GM19035 (cell line): ENCODE data around the gene NKTR.

Experiments used
- ATAC-seq: cut with Tn5 transposase; IDR thresholded peaks from one replicate; pipeline ENCODE4 v1.9.1; 2021; ENCODE audit not compliant: unreplicated experiment

Gene NKTR

DNA sequence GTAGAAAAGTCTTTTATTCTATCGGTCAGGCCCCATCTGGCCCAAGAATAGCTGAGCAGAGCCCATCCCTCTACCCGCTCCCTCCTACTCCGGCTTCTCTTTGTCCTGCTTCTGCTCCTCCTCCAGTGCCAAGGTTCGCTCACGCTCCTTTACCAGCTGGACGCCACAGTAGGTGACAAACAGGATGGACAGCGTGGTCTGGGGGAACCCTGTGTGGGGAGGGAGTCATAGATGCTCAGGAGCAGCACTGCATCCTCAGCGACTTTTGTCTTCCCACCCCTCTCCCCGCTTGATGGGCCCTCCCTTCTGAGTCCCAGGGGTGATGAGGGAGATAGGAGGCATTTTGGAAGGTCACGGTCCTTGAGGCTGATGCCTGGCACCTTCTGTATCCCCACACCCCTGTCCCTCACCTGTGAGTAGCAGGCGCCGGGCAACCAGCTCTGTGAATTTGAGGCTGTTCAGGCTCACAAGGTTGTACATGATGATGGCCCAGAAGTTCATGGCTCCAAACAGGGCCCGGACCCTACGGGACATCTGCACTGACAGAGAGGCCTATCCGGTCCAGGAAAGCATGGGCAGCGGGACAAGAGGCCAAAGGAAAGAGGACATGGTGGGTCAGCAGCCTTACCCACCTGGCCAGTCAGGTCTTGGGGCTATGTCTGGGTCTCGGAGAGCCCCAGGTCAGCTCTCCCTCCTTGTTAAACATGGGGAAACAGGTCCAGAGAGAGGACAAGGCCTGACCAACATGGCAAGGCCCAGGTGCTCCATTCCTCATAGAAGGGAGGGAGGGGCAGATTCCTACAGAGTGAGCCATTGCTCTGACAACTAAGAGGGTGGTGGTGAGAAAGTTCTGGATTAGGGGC lies 92.4 kb downstream of the NKTR start:
- no peak for ATAC-seq

GRCh38 chr3:42693530-42693930 lies 93.0 kb downstream of the NKTR start:
- ATAC-seq, result no peak

GRCh38 chr3:42694366-42694765 lies 93.9 kb downstream of the NKTR start:
- ATAC-seq, result no peak

- no peak for ATAC-seq
Observed at GRCh38 chr3:42696356-42697288, 96.1 kb downstream of the NKTR start.

DNA sequence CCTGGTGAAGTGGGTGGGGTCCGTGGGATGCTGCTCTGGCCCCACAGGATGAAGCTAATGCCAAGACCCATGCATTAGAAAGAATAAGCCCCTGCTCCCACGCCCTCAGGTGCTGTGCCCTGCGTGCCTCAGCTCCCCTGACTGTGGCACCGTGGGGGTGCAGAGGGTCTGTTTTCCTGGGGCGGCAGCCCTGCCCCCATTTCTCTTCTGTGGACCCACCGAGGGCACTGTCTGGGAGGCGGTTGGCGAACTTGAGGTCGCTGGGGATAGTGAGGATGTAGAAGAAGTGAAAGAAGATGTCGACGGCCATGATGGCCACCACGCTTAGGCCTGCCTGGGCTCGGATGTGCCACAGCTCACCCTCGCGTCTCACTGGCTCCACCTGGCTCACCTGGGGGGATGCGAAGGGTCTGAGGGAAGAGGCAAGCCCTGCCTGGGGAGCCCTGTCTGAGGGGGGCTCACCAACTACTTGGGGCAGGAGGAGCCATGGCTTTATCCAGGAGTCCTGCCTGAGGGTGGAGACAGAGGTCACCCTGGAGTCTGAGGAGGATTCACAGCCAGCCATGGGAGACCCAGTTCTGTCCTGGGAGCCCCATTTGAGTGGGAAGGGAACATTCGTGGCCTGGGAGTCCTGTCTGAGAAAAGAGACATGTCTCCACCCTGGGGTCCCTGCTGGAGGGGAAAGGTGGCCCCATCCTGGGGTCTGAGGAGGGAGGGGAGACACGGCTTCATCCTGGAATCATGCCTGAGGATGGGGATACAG lies 97.0 kb downstream of the NKTR start:
- ATAC-seq, result no peak
